ENCODE measurements around the gene KIZ.

GRCh38 chr20:21213691-21214090, 87.8 kb downstream of the KIZ start:
- TF ChIP-seq, protein P1, sequence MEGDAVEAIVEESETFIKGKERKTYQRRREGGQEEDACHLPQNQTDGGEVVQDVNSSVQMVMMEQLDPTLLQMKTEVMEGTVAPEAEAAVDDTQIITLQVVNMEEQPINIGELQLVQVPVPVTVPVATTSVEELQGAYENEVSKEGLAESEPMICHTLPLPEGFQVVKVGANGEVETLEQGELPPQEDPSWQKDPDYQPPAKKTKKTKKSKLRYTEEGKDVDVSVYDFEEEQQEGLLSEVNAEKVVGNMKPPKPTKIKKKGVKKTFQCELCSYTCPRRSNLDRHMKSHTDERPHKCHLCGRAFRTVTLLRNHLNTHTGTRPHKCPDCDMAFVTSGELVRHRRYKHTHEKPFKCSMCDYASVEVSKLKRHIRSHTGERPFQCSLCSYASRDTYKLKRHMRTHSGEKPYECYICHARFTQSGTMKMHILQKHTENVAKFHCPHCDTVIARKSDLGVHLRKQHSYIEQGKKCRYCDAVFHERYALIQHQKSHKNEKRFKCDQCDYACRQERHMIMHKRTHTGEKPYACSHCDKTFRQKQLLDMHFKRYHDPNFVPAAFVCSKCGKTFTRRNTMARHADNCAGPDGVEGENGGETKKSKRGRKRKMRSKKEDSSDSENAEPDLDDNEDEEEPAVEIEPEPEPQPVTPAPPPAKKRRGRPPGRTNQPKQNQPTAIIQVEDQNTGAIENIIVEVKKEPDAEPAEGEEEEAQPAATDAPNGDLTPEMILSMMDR (IDR thresholded peaks at IDR 0.05): no peak
- no peak for TF ChIP-seq POLR2A (IDR thresholded peaks at IDR 0.05)
- TF ChIP-seq POLR2AphosphoS5 (IDR thresholded peaks at IDR 0.05): no peak
- TF ChIP-seq EP300 (IDR thresholded peaks at IDR 0.05): no peak

Data from sigmoid colon (tissue), 4 donors.